A204.1 (cell line): ENCODE results near the gene MARCHF11.

ENCODE experiments used
- FAIRE-seq: peaks from 2 replicates; lab custom pipeline; 2012; peaks lifted over from hg19 to GRCh38; lab: Jason Lieb, UNC

Gene MARCHF11

DNA sequence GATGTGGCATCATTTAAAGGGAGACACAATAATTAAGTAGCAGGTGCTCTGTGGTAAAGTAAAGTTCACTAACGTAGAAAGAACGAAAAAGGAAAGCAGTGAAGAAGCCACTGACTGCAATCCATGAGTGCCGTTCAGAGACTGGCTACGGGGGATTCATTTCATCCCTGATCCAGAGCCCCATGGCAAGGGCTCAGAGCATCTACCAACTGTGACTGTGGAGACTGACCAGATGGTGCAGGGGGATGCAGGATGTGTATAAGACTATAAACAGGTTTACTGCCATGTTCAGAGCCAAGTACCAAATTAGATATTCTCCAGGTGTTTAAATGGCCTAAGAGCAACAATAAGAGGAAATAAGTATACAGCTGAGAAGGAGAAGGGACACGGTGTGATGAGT is 47.7 kb downstream of the MARCHF11 start:
- no peak for FAIRE-seq

DNA sequence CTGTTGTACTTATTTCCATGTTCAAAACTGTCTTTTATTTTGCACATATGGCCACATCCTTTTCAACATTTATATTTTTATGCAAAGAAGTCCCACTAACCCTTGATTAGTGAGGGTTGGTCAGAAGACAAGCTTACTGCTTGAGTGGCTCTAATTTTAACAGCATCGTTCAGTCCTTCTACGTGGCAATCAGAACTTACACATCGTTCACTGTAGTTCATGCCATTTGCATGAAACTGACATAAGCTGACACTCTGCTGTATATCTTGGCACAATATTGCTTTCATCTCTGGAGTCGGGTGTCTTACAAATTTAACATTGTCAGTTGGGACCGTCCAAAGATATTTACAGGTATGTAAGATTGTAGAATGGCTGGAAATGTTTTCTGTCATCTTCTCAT is 50.6 kb downstream of the MARCHF11 start:
- no peak for FAIRE-seq

DNA sequence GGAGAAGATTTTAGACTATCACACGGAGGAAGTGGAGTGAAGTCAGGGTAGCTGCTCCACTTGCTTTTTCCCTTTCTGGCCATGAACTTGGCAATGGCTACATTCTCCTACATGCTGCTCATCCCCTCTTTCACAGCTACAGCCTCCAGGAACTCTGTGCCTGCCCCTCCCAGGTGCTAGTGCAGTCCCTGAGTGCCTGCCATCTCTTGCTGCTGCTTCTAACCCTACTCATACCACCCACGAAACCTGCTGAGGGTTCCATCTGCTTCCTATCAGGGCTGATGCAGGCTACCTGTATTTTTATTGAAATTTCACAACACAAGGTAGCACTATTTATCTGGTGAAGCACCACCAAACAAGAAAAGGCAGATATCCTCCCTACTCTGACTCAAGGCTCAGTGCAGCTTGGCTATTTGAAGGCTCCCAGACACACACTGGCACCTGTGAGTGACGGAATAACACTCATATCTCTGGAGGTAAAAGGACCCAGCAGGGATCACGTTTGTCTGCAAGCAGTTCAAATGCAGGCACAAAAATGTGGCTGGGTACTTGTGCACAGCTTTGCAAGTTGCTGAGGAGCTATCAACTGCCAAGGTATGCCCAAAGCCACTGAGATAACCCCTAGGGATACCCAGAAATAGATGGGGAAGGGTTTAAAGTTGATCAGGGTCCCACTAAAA is 51.6 kb downstream of the MARCHF11 start:
- FAIRE-seq = no peak

DNA sequence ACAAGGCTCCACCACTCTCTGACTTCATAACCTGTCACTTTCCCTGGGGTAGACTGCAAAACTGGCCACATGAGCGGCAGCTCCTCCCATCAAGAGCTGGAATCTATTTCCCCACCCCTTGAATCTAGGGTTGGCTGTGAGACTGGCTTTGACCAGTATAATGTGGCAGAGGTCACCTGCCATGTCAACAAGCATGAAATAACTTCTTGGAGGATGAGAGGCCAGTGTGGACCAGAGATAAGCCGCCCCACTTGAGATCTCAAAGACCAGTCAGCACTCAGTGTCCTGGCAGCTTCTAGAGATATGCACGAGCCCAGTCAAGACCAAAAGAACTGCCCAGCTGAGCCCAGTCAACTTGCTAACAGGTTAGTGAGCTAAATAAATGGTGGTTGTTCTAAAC is 59.0 kb downstream of the MARCHF11 start:
- no peak for FAIRE-seq

DNA sequence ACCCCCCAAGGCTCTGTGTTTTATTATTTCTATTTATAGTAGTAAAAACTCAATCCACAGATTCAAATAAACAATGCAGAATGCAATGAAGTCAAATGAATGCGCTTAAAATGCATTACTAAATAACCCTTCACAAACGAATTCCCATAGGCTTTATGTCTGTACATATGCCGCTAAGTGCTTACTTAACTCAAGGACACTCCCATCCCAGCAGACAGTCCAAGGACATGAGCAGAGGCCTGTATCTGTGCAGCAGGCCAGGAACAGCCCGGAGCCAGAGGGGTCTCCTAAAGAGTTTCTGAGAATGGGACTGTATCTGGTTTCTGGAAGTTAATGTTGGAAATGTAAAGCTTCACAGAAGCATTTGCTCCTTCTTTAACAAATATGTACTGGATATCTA is 59.8 kb downstream of the MARCHF11 start:
- no peak for FAIRE-seq

GRCh38 chr5:16115140-16115539 is 64.5 kb downstream of the MARCHF11 start:
- no peak for FAIRE-seq

- FAIRE-seq = no peak
Measured at GRCh38 chr5:16108418-16108817, 71.2 kb downstream of the MARCHF11 start.

DNA sequence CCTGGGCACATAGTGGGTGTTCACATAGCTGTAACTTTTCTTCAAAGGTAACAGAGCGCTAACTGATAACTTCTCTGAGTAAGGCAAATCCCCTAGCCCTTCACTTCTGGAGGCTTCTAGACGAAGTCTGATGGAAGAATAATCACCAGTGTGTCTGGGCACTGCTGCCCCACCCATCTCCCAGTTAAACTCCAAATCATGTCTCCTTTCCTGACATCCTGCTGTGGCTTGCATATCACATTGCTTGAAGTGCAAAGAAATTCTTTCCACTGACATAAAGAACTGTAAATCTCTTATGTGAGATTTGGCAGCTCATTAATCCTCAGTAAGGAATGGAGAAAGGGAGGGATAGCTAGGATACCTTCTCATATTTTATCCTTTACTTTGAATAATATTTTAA is 74.6 kb downstream of the MARCHF11 start:
- no peak for FAIRE-seq

DNA sequence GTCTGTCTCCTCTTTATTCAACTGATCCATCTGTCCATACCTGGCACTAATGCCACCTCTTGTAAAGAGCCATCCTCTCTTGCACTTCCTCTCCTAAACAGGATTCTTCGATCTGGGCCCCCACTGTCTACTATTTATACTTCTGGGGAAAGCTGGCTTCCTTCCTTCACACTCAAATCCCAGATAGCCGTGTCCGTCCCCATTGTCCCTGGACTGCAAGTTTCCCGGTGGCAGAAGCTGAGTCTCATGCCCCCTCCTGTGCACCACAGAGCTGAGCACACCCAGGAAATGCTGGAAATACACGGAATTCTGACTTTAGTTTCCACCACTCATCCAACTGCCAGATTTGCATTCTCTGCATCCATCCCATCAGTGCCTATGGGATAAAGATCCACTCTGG is 84.0 kb downstream of the MARCHF11 start:
- no peak for FAIRE-seq

- FAIRE-seq = no peak
Measured at GRCh38 chr5:16090270-16090669, 89.3 kb downstream of the MARCHF11 start.

- no peak for FAIRE-seq
Measured at GRCh38 chr5:16082982-16083381, 96.6 kb downstream of the MARCHF11 start.

GRCh38 chr5:16082053-16082452 is 97.5 kb downstream of the MARCHF11 start:
- FAIRE-seq = no peak

DNA sequence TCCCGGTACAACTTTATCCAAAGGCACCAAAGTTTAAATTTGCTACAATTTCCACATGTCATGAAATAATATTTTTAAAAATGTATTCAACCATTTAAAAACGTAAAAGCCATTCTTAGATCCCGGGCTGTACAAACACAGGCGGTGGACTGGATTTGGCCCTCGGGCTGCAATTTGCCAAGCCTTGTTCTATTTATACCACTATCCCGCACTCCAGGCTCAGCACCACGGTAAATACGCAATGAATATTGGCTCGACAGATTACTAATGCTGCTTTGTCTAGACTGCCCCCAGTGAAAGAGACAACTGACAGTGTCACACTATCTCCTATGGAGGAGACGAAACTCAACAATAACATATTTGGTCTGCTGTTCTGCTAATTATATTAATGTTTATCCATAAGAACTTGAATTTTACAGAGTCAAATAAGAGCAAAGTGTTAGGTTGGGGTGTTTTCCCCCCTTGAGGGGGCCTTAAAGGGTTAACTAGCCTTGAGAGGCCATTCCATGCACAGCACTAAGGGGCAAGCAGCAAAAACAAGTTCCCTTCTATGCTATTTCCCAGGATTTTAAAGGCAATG is 98.1 kb downstream of the MARCHF11 start:
- FAIRE-seq = no peak

- no peak for FAIRE-seq
Measured at GRCh38 chr5:16076657-16077056, 102.9 kb downstream of the MARCHF11 start.

DNA sequence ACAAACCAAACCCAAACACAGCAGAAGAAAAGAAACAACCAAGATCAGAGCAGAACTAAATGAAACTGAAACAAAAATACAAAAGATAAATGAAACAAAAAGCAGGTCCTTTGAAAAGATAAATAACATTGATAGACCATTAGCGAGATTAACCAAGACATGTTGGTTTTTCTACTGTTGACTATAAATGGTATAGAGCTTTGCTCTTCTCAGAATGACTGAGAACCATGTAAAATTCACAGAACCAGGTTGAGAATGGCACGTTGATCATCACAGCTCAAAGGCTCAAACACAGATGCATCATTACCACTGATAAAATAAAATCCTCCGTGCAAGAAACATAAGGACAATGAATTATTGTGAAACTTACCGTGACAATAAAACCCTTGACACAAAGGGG is 105.2 kb downstream of the MARCHF11 start:
- FAIRE-seq = no peak

GRCh38 chr5:16072616-16073015 is 107.0 kb downstream of the MARCHF11 start:
- no peak for FAIRE-seq

- no peak for FAIRE-seq
Measured at GRCh38 chr5:16067415-16067814, 112.2 kb downstream of the MARCHF11 start.

- FAIRE-seq = no peak
Measured at GRCh38 chr5:16066810-16067209, 112.8 kb downstream of the MARCHF11 start.

GRCh38 chr5:16066320-16066719 is 113.3 kb downstream of the MARCHF11 start:
- no peak for FAIRE-seq

- FAIRE-seq = no peak
Measured at GRCh38 chr5:16065831-16066230, 113.8 kb downstream of the MARCHF11 start.

- no peak for FAIRE-seq
Measured at GRCh38 chr5:16064135-16064893, 115.3 kb downstream of the MARCHF11 start.

GRCh38 chr5:16061163-16061562 is 118.4 kb downstream of the MARCHF11 start:
- no peak for FAIRE-seq

DNA sequence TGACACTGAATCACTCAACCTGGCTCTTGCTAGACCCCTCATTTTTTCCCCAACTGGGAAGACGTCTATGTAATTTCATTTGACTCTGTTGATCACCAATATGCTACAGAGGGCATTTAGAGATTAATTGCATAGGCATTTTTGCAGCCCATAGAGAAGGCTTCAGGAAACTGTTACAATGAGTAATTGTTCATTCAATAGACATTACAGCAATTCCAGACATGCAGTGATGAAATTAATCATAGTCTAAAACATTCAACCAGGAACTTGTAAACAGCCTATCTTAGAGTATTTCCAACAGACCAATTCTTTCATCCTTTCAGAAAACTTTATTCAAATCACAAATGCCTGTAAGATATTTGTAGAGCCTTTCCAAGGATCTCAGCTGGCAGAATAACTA is 122.3 kb downstream of the MARCHF11 start:
- FAIRE-seq = no peak
